Activated T-cell treated with anti-CD3 and anti-CD28 coated beads, Interleukin-2, amount 50 U/mL, for 1 hour (primary cell): ENCODE results near the gene SOBP.
"Not testable (repeated sequence)": the region's sequence is repeated elsewhere in the genome, so short reads cannot be mapped to it uniquely, and the experiment has no call there.

Experiments
- DNase-seq: peaks from one replicate; pipeline ENCODE4 v3.0.0-alpha.2; 2020

Gene SOBP

DNA sequence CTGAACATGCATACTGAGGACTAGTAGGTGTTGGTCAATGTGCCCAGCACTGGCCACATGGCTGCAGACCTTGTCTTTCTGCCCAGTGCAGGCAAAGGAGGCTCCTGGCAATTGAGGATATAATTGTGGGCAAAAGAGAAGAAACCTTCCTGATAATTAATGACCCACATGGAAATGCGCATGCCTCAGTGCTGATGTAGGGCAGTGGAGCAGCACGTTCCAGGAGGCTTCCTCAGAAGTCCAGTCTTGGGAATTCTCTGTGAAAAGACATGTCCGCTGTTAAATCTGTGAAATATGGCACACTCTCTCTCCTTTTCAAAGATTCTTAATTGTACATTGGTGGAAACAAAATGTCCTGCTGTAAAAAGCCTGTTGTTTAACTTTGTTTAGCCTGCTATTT, 34.7 kb downstream of the SOBP start:
- DNase-seq = no peak

DNA sequence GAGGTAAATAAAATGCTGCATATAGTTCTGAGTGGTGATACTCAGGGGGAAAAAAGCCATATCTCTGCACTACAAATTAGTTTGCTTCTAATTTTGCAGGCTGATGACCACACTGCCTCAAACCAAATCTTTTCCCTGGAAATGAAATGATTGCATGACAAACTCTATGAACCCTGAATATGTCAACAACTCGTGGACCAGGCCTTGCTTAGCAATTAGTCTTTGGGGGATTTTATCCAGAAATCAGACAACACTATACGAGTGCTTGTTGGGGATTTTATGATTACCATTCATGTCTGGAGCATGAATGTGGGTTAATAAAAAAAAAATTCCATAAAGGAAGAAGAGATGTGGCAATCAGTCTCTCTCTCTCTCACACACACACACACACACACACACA, 42.0 kb downstream of the SOBP start:
- DNase-seq = no peak

DNA sequence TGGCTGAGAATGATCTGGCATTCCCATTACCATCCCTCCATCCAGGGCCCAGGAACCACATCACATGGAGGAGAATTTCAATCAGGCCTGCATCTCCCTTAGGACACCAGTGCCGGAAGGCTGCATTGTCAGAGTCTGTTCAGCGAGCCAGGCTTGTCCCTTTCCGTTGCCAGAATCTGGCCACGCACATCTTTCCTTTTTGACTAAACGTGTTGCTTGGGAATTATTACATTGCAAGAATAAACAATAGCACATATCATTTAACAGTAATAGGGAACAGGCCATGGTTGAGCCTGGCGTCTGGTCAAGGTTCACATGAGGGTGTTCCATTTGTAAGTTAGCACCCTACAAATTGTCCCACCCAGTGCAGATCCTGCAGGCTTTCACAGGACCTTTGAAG, 42.8 kb downstream of the SOBP start:
- no peak for DNase-seq

DNA sequence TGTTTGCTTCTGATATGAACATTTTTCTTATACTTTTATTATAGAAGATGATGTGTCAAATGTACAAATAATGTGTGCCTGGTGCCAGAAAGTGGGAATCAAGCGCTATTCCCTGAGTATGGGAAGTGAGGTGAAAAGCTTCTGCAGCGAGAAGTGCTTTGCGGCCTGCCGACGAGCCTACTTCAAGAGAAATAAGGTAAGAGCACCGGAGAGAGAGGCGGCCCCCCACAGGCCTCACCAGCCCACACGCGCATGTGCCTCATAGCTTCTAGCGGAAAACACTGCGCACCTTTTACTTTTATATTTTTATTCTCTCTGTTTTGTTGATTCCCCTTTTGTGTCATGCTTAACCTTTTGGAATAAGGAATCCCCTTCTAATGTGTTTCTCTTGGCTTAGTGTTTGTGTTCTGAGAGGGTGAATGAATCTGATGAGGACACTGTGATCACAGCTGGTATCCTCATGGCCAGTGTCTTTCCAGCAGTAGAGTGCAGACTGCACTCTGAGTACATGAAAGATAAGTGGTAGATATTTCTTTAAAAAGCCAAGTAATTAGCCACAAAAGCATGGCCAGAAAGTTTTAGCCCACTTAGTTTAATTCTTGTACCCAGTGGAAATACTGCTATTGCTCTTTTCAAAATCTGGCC, 43.6 kb downstream of the SOBP start:
- no peak for DNase-seq

DNA sequence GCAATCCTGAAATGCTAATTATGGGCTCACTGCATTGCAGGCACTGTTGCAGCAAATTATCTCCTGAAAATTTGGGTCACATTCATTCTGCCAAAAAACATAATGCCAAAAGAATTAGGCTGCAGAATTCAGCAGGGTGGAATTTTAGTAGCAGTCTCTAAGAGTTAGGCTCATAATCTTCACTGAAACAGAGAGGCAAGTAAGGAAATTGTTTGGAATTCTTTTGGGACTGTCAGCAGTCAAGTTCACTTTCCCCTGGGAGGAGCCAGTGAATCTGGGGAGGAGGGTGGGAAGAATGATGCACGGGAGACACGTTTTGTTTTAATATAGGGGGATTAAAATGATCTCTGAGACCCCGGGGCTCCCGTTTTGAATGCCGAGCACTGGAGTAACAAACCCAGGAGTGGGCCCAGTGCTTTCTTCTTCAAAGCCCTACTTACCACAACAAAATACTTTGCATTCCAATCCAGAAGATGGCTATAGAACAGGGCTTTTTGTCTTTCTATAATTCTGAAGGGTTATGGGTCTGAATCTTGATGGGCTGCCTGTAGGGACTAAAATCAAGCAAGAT, 44.7 kb downstream of the SOBP start:
- DNase-seq = no peak

DNA sequence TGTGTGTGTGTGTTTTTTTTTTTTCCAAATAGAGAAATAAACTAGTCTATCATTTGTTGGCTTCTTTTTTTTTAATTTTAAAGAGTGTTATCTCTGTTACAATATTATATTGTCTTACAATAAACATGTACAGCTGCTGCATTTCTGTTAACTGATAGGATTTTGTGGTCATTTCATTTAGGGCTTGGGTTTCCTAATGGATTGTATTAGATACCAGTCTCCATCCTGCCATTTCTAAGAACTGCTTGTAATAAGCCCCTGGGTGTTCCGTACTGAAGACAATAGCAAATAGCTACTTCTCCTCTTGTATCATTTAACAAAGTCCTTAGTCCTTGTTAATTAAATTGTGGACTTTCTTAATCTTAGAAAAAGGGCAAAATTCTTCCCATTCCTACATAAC, 45.7 kb downstream of the SOBP start:
- DNase-seq = no peak

DNA sequence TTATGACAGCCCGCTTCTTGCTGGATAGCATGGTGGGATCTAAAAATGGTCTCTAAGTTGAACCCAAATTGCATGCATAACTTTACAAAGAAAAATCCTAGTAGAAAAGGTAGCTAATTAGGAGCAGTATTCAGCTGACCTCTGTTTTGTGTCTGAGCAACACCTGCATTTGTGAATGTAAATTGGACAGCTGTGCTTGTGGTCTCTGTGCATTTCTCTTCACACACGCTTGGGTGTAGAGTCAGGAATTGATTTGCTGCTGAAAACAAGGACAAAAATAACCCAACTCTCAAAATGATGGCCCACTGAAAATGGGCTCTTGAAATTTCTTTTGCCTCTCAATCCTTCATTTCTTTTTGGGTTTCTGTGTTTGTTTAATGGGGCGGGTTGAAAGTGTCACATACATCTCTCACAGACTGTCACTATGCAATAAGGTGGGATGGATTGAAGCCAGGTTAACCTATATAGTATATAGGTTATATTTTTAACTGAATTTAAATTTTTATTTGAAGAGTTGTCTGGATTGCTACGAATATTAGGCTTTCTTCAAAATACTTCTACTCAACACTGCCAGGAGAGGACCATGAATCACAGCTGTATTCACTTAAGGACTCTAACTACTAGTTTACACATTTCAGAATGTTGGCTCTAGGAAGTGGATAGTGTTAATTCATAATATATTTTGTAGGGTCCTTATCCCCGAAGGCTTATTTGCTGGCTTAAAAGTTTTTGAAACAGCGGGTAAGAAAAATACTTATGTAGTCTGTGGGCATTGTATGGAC, 46.5 kb downstream of the SOBP start:
- DNase-seq = no peak

DNA sequence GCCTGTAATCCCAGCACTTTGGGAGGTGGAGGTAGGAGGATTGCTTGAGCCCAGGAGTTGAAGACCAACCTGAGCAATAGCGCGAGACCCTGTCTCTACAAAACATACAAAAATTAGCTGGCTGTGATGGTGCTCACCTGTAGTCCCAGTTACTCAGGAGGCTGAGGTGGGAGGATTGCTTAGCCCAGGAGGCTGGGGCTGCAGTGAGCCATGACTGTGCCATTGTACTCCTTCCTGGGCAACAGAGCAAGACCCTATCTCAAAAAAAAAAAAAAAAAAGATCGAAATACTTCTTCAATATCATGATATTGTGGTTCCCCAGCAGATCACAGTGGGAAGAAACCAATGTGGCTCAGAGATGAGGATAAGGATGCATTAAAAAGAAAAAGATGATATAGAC, 47.6 kb downstream of the SOBP start:
- DNase-seq = no peak

DNA sequence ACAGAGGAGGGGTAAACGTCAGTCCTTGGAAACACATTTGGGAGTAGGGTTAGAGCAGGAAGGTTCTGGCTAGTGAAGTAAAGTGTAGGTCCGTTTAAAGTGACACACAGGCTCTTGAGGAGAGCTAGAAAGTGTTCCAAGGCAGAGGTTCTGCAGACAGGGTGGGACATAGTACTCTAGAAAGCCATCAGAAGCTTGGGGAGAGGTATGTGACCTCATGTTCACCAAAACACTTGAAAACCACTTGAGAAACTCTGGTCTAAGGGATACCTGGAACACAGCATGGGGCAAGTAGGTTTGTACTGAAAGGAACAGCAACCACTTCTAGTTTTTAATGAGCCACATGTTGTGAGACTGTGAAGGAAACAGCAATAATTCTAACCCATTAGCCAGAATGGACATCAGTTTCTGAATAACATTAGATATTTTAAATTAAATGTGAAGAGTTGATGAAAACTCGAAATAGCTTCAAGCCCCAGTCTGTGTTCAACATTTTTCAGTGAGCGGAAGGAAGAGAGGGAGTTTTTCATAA, 49.0 kb downstream of the SOBP start:
- DNase-seq = no peak

DNA sequence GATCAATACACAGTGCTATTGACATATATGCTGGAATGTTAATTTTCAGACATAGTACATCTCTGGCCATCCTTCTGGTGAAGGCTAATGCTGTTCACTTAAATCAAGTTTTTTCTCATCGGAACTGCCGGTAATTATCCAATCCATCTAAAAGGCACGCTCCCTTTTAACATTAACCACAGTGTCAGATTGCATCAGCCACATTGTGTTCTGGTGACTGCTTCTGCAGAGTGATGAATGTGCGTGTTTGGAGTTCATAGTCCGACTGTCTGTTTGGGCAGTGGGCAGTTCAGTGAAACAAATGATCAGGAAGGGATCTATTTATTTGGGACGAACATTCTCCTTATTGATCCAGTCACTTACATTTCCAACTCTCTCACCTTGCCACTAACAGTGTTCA, 49.5 kb downstream of the SOBP start:
- no peak for DNase-seq

DNA sequence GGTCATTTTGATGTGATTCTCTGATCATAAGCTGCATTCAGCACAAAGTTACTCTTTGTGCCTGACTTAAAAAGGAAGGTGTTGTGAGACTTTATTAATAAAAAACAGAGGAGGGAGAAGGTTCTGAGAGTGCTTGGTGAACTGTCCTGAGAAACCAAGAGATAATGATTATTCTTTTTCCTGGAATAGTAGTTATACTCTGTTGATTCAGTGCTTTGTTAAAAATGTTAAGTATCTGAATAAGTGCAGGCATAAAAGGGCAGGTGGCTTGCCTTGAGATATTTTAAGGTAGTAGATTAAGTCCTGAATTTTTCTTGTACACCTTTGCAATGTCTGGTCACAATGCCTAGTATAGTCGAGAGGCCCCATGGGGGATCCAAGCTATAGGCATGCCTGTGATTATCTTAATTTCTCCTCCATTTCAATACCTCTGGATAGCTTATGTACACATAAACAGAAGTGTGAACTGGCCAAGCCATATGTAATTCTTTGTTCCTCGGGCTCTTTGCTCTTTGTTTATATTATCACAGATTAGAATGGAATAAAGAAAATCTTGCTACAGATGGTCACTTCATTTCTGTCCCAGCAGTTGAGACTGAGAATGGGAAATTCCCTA, 50.0 kb downstream of the SOBP start:
- DNase-seq = no peak

DNA sequence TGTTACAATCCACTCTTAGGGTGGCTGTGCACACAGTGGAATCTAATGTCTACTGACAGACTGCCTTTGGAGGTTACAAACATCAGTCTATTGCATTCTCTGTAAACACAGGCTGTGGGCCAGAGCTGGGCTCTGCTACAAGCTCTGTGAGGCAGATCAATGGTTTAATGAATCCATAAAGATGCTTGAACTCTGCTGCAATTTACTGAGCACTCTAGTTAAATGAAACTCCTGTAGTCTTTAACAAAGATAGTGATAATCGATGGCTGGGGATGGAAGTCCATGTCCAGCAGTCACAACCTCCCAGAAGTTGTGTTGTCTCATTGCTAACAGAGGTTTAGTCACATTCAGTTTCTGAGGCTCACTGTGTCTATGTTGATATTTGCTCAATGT, 50.5 kb downstream of the SOBP start:
- DNase-seq = no peak

DNA sequence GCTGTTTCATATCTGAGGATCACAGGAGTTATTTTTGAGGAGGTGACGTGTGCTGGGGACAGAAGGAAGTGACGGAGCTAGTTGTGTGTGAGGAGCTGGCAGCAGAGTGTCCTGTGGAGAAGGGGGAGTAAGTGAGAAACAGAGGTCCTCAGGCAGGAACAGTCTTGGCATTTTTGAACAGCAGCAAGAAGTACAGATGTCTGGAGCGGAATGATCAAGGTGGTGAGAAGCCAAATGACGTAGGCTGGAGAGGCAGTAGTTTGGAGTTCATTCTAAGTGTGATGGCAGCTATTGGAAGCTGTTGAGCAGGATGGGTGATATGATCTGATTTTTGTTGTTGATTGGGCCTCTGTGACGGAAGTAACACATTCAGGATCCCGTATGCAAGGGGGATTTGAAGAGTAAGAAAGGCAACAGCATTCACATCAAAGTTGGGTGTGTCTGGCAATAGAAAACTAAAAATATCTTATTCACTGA, 52.3 kb downstream of the SOBP start:
- no peak for DNase-seq

DNA sequence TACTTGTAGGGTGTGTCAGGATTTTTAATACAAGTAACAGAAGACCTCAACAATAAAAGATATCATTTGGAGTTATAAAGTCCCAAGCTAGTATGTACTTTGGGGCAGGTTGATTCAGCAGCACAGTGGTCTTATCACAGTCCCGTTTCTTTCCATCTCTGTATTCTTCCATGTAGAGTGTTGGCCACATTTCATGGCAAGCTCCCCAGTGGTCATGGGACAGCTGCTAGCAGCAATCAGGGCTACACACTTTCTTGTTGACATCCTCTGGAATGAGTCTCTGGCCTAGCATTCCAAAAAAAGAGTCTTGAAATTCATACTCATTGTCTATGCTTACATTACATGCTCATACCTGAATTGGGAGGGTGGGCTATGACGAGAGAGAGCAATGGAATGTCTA, 53.2 kb downstream of the SOBP start:
- no peak for DNase-seq

DNA sequence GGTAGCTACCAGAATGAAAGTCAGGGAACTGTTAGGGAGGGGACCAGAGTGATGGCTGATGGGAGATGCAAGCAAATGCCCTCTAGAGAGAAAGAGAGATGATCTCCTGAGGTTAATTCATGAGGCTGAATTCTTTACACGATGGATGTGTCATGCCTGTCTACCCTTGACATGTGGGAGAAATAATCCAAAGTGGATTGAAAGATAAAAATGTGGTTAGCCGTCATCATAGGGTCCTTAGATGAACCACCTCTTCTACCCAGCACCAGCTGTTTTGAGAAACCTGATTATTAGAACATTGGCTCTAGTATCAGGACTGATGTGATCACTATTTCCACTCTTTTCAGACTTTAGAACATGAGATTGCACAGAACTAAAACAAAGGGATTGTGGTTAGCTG, 53.6 kb downstream of the SOBP start:
- no peak for DNase-seq

DNA sequence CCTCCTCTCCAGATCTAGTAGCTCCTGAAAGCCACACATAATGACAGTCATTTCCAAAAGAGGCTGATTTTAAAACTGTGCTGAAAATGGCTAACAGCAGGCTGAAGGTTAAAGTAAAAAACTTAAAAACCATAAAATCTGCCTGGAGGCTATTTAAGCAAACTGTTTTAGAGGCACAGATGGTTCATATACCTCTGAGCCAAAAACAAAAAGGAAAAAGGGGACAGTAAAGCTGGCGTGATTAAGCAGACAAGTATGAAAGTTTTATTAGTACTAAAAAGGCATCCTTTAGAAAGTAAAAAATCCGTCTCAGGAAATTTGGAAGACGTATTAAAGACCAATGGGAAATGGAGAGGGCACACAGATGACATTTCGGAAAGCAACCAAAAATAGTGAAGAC, 55.8 kb downstream of the SOBP start:
- DNase-seq = no peak

DNA sequence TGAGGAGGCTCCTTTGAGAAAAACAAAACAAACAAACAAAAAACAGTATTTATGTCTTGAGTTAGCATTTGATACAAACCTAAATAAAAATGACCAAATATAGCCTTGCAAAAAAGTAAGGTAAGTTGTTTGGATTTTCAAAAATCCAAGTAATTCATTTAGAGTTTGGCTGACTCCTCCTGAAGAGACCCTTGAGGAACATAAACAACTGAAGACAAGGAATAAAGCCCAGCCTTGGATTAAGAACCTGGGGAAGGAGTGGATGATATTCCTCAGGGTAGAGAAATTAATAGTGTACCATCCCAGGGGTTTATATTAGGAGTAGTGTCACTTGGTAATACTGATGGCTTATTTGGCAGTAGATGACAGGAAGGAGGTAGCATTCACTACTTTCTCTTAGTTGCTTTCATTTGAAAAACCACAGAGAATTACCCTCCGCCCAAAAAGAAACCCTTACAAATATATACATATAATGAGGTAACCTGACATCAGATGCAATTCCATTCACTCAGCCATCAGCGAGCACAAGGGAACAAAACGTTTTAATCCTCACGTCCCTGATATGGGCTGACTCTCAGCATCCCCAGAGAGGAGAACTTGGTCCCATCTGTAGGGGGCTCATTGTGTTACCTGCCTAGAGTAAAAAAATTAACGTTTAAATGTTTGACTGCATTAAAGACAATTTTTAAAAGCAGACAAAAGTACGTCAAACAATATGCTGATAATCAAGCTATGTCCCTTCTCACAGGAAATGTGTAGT, 57.0 kb downstream of the SOBP start:
- DNase-seq = no peak

DNA sequence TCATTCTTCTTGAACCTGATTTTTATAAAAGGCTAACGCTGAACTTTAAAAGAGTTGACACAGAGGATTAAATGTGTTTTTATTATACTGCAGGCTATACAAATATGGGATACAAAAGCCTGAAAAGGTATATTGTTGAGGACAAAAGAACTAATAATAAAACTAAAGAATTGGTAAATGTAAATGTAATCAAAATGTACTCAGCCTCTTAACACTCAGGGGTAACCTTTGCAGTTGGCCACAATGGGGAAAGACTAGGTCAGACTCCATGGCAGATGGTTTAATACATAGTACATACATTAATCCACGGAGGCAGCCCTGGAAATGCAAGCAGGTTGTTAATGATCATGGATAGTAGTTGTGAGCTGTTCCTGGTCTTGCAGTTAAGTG, 57.5 kb downstream of the SOBP start:
- no peak for DNase-seq

DNA sequence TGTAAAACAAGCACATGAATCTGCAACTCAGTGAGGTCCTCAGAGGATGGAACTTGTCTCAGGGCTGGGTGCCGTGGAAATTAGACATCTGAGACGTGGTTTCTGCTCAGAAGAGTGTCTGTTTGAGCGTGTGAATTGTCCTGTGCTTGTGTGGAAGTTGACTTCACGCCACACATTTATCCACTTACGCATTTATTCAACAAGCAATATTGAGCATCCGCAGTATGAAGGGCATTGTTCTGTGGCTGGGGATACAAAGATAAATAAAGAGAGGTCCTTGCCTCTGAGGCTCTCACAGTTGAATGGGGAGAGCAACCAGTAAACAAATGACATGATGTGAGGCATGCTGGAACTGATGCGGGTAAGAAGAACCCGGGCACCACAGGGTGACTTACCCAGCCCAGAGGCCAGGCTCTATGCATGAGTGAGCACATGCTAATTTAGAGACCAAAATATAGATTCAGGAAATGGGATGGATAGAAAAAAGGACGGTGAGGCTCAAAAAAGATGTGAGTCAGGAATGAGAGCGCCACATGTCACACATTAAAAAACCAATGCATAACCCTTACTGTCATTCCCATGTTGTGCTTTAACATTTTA, 60.4 kb downstream of the SOBP start:
- no peak for DNase-seq

DNA sequence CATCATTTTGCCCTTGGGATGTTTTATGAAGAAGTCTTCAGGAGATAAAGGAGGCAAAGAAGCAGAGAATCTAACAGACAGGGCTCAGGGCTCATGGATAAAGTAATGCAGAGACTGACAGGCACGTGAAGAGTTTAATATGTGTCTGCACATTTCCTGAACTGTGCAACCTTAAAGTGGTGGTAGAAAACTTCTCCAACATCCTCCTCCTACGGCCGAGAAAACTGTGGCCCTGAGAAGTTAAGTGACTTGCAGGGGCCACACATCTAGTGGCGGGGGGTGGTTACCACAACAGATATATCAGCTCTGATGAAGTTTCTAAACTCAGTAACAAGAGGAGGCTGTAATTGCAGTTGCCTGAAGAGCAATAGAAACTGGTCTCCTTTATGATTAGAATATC, 61.0 kb downstream of the SOBP start:
- DNase-seq = no peak

DNA sequence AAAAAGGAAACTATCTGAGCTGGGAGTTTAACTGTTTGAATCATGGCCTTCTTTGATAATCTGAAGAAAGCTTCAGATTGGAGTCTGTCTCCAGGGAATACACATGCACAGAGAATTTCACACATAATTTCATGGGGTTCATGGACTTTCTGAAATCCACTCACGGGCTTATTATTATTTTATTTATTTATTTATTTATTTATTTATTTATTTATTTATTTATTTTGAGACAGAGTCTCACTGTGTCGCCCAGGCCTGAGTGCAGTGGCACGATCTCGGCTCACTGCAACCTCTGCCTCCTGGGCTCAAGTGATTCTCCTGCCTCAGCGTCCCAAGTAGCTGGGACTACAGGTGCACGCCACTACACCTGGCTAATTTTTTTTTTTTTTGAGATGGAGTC, 63.2 kb downstream of the SOBP start:
- not testable (repeated sequence) for DNase-seq

DNA sequence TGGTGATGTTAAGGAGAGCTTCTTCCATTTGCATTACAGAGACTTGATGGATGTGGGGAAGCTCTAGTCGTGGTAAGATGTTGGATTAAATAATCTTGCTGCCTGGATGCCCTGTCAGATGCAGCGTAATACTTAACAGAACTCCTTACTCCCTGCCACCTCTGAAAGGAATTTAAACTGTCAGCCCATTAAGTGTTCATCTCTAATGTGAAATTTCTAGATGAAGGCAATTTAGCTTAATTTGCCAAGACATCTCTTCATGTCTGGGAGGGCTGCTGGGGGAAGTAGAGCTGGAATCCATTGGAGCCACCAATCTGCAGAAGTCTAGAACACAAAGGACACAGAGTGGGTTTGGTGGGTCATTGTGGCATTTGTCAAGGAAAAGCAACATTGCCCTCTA, 64.4 kb downstream of the SOBP start:
- DNase-seq = no peak

DNA sequence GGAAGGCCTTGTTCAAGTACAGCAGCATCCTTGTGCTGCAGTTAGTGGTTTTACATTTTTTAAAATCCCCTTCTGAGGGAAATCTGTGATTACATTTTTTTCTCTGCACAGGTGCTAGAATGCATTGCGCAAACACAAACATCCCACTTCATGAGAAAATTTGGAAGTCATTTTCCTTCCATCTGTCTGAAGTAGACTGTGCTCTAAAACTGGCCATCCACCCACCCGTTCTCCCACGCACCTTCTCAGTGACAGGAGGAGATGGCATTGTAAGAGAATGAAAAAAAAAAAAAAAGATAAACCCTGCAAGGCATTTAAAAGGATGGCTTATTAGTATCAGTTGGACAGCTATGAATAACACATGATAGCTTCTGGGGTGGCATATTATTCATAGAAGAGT, 65.0 kb downstream of the SOBP start:
- DNase-seq = no peak
